Uterus (tissue), 4 donors: Measurements from ENCODE around the gene INTS1. TPM values are rescaled to one million over a fixed set of nuclear protein-coding genes. Genes with fewer than 3 reads are reported as not detected.

Source experiments
- DNase-seq, 2 donors: peaks; one replicate each; pipeline ENCODE4 v3.0.0-alpha.2; 2019 to 2020
- H3K27ac ChIP-seq, 2 donors: fragments of 200-600 bp; sonication (generic); 1 replicate in 1 of 2; 2 replicates in 1 of 2; pipeline ENCODE4 v1.5.1; 2016 to 2018
- H3K27me3 ChIP-seq, 2 donors: fragments of 200-600 bp; sonication (generic); one replicate each; pipeline ENCODE4 v1.5.1; 2018 to 2019; ENCODE audit warnings: control low read depth in 1 of 2
- H3K36me3 ChIP-seq, 2 donors: fragments of 200-600 bp; sonication (generic); one replicate each; pipeline ENCODE4 v1.5.1; 2019; ENCODE audit warnings: control low read depth in 1 of 2
- H3K4me1 ChIP-seq, 2 donors: fragments of 200-600 bp; sonication (generic); one replicate each; pipeline ENCODE4 v1.5.1; 2018 to 2019; ENCODE audit warnings: control low read depth in 1 of 2
- H3K4me3 ChIP-seq, 2 donors: fragments of 200-600 bp; sonication (generic); 1 replicate in 1 of 2; 2 replicates in 1 of 2; pipeline ENCODE4 v1.5.1; 2018 to 2019; ENCODE audit warnings: mild to moderate bottlenecking in 1 of 2
- H3K9me3 ChIP-seq, 2 donors: fragments of 200-600 bp; sonication (generic); one replicate each; pipeline ENCODE4 v1.5.1; 2019; ENCODE audit warnings: control low read depth in 1 of 2
- CTCF ChIP-seq, 4 experiments: fragments of 200-600 bp in 2 of 4; fragments of 450-650 bp in 2 of 4; sonication (generic) in 2 of 4; IDR thresholded peaks; one replicate each; pipeline ENCODE4 v1.5.1; 2016 to 2019; ENCODE audit warnings: antibody characterized with exemption in 4 of 4, mild to moderate bottlenecking in 2 of 4, moderate library complexity in 1 of 4
- POLR2A ChIP-seq, 2 donors: fragments of 450-650 bp; IDR thresholded peaks; one replicate each; pipeline ENCODE4 v1.6.1; 2016; ENCODE audit warnings: antibody characterized with exemption in 2 of 2, mild to moderate bottlenecking in 1 of 2, moderate library complexity in 1 of 2
- intact Hi-C: fragments of 100-400 bp; cut with DNase I; formaldehyde crosslinking; loops from one replicate; pipeline ENCODE4 v1.15.1; 2023; ENCODE audit warnings: low total_unique reads
- total RNA-seq, 4 donors: library from RNA; depleted of rRNA in 3 of 4; stranded (reverse); fragments of >200 nt in 3 of 4; gene quantifications; one replicate each; pipeline versions ENCODE4 v1.1.0 to v1.2.4, GENCODE V29; 2014 to 2023
- donor health status: DM: yes; HTN: yes; CAD: no.

The INTS1 gene
- total RNA-seq, 4 donors from 2014 or later = 8.2 to 68.9 (median 30.3) TPM

GRCh38 chr7:1484569-1484968 lies 19.6 kb downstream of the INTS1 start:
- Histone ChIP-seq H3K27me3 (no peaks in the 10 kb centered on the region), H3K9me3 (no peaks in the 10 kb centered on the region), H3K4me1 (no peaks in the 10 kb centered on the region), H3K4me3 (no peak overlapping the region), H3K36me3 (no peaks in the 10 kb centered on the region), H3K27ac (no peak overlapping the region)
- TF ChIP-seq CTCF (IDR thresholded peaks at IDR 0.05) = no peak
- no peak for TF ChIP-seq POLR2A (IDR thresholded peaks at IDR 0.05)
- intact Hi-C loops = no loop called here
- no peak for DNase-seq

GRCh38 chr7:1483536-1484505 lies 20.4 kb downstream of the INTS1 start:
- no peaks in the 10 kb centered on the region for H3K36me3 ChIP-seq
- intact Hi-C loops = no loop called here
- TF ChIP-seq POLR2A (IDR thresholded peaks at IDR 0.05) (no peak), CTCF (IDR thresholded peaks at IDR 0.05) (no peak)
- no peaks in the 10 kb centered on the region for H3K4me1 ChIP-seq
- H3K9me3 ChIP-seq = no peaks in the 10 kb centered on the region
- H3K4me3 ChIP-seq = no peak overlapping the region
- no peaks in the 10 kb centered on the region for H3K27me3 ChIP-seq
- no peak for DNase-seq
- H3K27ac ChIP-seq = no peak overlapping the region

- Histone ChIP-seq H3K27ac (no peak overlapping the region), H3K9me3 (no peaks in the 10 kb centered on the region), H3K36me3 (no peaks in the 10 kb centered on the region), H3K4me1 (no peaks in the 10 kb centered on the region), H3K27me3 (no peaks in the 10 kb centered on the region), H3K4me3 (no peak overlapping the region)
- TF ChIP-seq CTCF (IDR thresholded peaks at IDR 0.05) (no peak), POLR2A (IDR thresholded peaks at IDR 0.05) (no peak)
- intact Hi-C loops = no loop called here
- DNase-seq = no peak
These were observed 21.1 kb downstream of the INTS1 start for GRCh38 chr7:1483079-1483478.

GRCh38 chr7:1481300-1481699 lies 22.9 kb downstream of the INTS1 start:
- intact Hi-C loops = no loop called here
- TF ChIP-seq POLR2A (IDR thresholded peaks at IDR 0.05) = no peak
- no peak for TF ChIP-seq CTCF (IDR thresholded peaks at IDR 0.05)
- DNase-seq = no peak
- H3K36me3 ChIP-seq = no peaks in the 10 kb centered on the region
- H3K4me3 ChIP-seq = no peak overlapping the region
- H3K9me3 ChIP-seq = no peaks in the 10 kb centered on the region
- H3K27ac ChIP-seq = no peak overlapping the region
- no peaks in the 10 kb centered on the region for H3K27me3 ChIP-seq
- H3K4me1 ChIP-seq = no peaks in the 10 kb centered on the region

- intact Hi-C loops = no loop called here
- DNase-seq = no peak
- Histone ChIP-seq H3K4me1 (no peaks in the 10 kb centered on the region), H3K27me3 (no peaks in the 10 kb centered on the region), H3K36me3 (no peaks in the 10 kb centered on the region), H3K4me3 (no peak overlapping the region), H3K27ac (no peak overlapping the region), H3K9me3 (no peaks in the 10 kb centered on the region)
- no peak for TF ChIP-seq POLR2A (IDR thresholded peaks at IDR 0.05)
- TF ChIP-seq CTCF (IDR thresholded peaks at IDR 0.05) = no peak
These were observed 23.5 kb downstream of the INTS1 start for GRCh38 chr7:1480670-1481069.
